Measurements from ENCODE around the gene CALML6.
"Not testable (repeated sequence)": the region's sequence is repeated elsewhere in the genome, so short reads cannot be mapped to it uniquely, and the experiment has no call there.

Gene CALML6

DNA sequence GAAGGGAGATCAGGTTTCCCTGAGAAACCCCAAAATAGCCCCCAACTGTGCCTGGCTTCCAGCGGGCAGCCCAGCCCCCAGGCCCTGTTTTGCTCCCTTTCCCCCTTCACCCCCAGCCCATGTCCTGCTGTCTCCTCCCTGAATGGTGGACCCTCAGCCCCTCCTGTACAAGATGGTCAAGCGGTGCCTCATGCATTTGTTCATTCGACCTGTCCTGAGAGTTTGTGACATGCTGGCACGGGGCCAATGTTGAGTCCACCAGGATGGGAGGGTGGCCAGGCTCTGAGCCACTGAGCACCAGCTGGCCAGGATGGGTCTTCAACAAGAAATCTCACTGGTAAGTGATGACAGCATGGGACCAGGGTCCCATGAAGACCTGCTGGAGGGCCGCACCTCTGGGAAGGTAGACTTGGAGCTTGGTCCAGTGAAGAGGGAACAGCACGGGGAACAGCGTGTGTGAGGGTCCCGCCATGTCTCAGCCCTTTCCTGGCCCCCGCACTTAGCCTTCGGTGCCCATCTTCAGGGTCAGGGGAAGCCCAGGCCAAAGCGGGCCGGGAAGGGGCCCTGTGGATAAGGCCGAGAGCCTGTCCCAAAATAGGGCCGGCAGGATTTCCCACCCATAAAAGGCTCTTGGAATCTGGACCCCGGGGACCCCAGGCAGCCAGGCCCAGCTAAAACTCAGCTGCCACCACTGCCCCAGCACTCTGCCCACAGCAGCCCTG is at the start of gene CALML6:
Gene CALML6 (plus strand): TSS at position 290 of the 722 bp plus-strand sequence. CDS start 21 bp downstream, at position 311.
- no peak for DNase-seq

- no peak for DNase-seq
Observed at GRCh38 chr1:1867164-1867563, 47.9 kb upstream of the CALML6 start.

DNA sequence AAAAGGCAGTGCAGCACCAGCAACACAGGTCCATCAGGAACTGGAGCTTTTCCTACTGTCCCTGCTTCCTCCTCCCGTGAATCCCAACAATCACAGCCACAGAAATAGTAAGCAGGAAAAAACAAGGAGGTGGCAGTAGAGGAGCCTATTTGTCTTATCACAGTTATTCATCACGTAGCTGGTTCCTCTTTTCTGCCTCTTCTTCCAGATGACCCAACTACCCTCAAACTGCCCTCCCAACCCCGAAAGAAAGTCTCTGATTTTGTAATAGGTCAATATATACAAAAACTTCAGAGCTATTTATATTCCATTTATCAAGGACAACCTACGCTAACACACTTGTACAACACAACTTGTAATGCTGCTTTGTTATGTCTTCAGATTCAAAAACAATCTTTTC is 45.6 kb upstream of the CALML6 start:
- DNase-seq: no peak

GRCh38 chr1:1872329-1872994 is 42.6 kb upstream of the CALML6 start:
- no peak for DNase-seq

- DNase-seq: no peak
Observed at GRCh38 chr1:1873186-1873585, 41.9 kb upstream of the CALML6 start.

DNA sequence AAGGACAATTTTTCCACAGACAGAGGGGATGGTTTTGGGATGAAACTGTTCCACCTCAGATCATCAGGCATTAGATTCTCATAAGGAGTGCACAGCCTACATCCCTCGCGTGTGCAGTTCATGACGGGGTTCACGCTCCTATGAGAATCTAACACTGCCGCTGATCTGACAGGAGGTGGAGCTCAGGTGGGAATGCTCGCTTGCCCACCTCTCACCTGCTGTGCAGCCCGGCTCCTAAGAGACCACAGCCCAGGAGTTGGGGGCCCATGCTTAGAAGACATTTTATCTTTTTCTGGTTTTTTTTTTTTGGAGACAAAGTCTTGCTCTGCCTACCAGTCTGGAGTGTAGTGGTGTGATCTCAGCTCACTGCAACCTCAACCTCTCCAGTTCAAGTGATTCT is 40.2 kb upstream of the CALML6 start:
- no peak for DNase-seq

DNA sequence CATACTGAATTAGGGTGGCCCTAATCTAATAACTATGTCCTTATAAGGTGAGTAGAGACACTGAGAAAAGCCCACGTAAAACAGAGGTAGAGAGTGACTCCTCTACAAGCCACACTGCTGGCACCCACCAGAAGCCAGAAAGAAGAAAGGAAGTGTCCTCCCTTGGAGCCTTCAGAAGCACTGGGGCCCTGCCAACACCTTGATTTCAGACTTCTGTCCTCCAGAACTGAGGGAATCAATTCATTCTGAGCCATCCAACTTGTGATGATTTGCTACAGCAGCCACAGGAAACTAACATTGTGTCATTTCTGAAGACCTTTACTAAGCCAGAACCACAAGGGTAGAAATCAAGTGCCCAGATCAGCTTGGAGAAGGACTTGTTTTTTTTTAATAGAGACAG is 39.1 kb upstream of the CALML6 start:
- no peak for DNase-seq

GRCh38 chr1:1876335-1876930 is 38.6 kb upstream of the CALML6 start:
- DNase-seq: peak; percentile 64

DNA sequence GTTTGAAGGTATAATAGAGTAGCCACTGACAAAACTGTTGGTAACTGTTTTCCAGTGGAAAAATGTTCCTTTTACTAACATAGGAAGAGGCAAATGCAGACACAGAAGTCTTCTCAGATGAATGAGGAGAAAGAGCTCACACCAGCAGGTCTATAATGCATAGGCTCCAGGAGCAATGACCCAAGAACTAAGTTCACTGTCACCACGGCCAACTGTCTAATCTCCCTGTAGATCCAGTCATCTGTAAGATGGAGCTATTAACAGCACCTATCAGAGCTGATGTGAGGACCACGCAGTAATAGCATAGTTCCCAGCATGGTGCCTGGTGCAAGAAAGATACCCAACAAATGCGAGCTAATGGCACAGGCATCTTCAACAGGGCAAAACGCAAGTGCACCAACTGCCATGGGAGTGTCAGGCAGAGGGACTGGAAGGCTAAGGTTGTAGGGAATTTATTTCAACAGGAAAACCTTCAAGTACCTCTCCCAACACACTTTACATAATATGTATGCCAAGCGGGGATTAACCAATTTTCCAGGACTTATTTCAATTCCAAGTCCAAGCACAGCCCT is 37.1 kb upstream of the CALML6 start:
- DNase-seq: no peak

DNA sequence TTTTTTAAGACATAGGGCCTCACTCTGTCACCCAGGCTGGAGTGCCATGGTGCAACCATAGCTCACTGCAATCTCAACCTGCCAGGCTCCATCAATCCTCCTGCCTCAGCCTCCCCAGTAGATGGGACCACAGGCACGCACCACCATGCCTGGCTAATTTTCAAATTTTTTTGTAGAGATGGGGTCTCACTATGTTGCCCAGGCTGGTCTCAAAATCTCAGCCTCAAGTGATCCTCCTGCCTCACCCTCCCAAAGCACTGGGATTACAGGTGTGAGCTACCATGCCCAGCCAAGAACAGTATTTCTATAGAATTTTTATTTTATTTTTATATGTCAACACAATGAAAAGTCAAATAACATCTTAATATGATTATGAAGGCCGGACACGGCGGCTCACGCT is 35.1 kb upstream of the CALML6 start:
- no peak for DNase-seq

DNA sequence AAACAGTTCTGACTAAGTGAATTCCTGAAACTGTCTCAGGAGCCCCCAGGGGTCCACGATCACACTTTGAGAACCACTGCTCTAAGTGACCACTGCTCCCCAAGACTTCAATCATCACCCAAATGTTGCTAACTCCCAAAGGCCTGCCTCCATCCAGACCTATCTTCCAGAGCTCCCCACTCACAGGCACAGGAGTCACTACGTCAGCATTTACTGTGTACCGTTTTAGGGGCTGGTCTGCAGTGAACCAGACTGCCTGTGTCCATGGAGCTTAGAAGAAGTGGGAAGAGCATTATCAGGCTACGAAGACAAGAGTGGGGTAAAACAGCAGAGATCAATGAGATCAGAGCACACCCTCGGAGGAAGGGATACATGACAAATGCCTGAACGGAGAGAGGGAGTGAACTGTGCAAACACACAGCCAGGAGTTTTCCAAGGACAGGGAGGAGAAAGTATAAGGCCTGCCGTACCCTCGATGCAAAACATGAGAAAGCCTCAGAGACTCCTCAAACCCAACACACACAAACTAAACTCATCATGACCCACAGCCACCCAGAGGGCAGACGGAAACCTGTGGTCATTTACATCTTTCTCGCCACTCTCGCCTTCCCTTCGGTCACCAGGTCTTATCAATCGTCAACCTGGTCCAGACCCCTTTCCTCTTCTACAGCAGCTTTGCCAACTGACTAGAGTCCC is 34.3 kb upstream of the CALML6 start:
- DNase-seq: no peak

DNA sequence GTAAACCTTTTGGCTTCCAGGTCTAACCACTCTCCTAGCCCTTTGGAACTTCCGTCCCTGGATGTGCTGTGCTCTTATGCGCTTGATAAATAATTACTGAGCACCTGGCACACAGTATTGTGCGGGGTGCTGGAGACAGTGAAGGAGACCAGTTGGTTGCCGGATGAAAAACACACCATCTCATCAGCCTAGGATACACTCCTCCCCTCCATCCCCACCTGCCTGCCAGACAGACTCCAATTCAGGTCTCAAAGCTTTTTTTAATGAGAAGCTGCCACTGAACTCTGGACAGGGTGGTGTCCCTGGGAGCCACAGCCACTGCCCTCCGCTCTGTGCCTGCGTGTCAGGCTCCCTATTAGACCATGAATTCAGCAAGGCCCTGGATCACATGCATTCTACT is 33.3 kb upstream of the CALML6 start:
- DNase-seq: no peak

DNA sequence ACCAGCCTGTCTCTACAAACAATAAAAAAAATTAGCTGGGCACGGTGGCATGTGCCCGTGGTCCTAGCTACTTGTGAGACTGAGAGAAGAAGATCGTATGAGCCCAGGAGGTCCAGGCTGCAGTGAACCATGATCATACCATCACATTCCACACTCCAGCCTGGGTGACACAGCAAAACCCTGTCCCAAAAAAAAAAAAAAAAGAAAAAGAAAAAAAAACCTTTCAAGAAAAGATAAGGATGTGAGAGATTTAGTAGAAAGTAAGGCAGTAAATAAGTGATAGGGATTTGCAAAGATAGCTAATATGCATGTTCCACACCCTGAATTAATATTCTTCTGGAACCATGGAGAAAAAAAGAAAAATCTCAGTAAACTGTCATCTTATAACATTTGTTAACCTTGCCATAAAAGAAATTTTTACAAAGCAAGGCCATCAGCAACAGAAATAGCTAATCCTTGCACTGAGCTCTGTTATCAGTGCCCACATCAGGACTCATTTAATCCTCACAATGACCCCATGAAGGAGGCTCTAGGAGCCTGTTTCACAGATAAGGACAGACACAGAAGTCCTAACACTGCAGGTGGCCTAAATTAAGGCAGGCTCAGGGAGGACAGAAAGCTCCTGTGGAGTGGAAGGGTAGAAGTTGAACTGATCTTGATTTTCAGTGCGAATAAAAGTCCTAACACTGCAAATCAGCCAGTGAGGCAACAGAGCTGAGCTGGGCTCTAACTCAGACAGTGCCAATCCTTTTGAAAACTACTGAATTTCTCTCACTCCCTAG is 31.8 kb upstream of the CALML6 start:
- no peak for DNase-seq

DNA sequence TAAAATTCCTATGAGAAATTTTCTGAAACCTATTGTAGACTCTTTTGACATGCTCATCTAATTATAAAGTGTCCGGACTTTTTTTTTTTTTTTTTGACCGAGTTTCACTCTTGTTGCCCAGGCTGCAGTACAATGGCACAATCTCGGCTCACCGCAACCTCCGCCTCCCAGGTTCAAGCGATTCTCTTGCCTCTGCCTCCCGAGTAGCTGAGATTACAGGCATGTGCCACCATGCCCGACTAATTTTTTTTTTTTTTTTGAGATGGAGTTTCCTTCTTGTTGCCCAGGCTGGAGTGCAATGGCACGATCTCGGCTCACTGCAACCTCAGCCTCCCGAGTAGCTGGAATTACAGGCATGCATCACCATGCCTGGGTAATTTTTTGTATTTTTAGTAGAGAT is 31.2 kb upstream of the CALML6 start:
- not testable (repeated sequence) for DNase-seq

DNA sequence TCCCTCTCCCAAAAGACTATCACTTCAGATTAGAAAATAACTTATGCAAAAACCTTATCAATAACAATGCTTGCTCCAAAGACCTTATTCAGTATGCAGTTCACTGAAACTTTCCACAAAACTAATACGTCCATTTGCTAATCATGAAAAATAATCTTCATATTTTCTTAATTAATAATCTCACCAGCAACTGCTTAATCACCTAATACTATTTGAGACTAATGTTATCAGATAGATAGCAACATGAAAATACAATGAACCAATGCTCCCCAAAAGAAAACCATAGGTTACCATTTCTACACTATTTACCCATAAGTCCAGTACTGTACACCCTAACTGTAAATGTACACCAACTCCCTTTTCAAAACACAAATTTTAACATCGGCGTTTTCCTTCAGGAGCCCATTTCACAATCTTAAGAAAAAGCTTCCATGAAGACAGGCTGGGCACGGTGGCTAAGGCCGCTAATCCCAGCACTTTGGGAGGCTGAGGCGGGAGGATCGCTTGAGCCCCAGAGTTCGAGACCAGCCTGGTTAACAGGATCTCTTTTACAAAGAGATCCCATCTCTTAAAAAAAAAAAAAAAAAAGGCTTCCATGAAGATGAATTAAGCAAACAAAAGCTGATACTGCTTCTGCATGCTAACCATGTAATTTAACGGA is 25.8 kb upstream of the CALML6 start:
- DNase-seq: no peak

DNA sequence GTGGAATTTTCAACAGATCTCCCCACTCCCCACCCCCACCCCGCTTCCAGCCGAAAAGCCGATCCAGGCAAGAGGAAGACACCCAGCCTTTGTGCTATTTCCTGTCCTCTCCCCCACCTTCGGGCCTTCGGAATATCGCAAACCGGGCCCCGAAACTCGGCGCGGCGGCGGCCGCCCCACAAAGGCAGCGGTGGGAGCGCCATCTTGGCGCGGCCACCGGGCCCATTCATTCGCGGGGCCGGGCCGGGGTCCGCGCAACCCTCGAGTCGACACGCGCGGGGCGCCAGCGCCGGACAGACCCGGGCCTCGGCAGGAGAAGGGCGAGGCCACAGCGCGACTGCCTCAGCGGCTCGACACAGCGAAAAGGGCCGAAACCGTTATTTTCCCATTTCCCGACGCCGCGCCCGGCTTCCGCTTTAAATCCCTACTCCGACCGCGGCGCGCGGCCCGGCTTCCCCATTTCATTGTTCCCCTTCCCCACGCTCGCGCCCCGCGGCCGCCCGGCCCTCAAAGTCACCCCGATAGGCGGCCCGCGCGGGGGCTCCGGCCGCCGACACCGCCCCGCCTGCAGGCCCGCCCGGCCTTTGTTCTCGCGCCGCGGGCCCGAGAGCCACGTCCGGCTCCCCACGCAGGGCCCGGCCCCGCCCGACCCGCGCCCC is 25.1 kb upstream of the CALML6 start:
- peak; percentile 67 for DNase-seq

- peak; percentile 93 for DNase-seq
Observed at GRCh38 chr1:1890506-1891348, 24.3 kb upstream of the CALML6 start, which contains the start of gene GNB1. Gene GNB1 (minus strand): TSS chr1:1891087. CDS start chr1:1825453, 65,634 bp downstream.

- peak; percentile 70 for DNase-seq
Observed at GRCh38 chr1:1891349-1892078, 23.5 kb upstream of the CALML6 start.

- no peak for DNase-seq
Observed at GRCh38 chr1:1892079-1892762, 22.8 kb upstream of the CALML6 start.

All from fibroblast of skin of right biceps (primary cell).